ENCODE results near the gene BFSP2.

BFSP2 gene

GRCh38 chr3:133384331-133385027 is 15.4 kb upstream of the BFSP2 start:
- DNase-seq = no peak

GRCh38 chr3:133386876-133387275 is 13.0 kb upstream of the BFSP2 start:
- DNase-seq = no peak

GRCh38 chr3:133387341-133387740 is 12.5 kb upstream of the BFSP2 start:
- DNase-seq = no peak

- DNase-seq = no peak
These were observed 11.0 kb upstream of the BFSP2 start for GRCh38 chr3:133388696-133389395.

- no peak for DNase-seq
These were observed 9.1 kb upstream of the BFSP2 start for GRCh38 chr3:133390715-133391114.

- no peak for DNase-seq
These were observed 6.7 kb upstream of the BFSP2 start for GRCh38 chr3:133393204-133393603.

- DNase-seq = no peak
These were observed 6.0 kb upstream of the BFSP2 start for GRCh38 chr3:133393691-133394474.

GRCh38 chr3:133394561-133395311 is 5.1 kb upstream of the BFSP2 start:
- DNase-seq = no peak

- no peak for DNase-seq
These were observed 3.0 kb upstream of the BFSP2 start for GRCh38 chr3:133396906-133397305.

- DNase-seq = no peak
These were observed 1.7 kb downstream of the BFSP2 start for GRCh38 chr3:133401374-133402135.

- no peak for DNase-seq
These were observed 5.1 kb downstream of the BFSP2 start for GRCh38 chr3:133404920-133405319.

- no peak for DNase-seq
These were observed 8.5 kb downstream of the BFSP2 start for GRCh38 chr3:133408366-133408765.

- DNase-seq = no peak
These were observed 9.1 kb downstream of the BFSP2 start for GRCh38 chr3:133408961-133409360.

- DNase-seq = no peak
These were observed 10.5 kb downstream of the BFSP2 start for GRCh38 chr3:133410191-133410892.

GRCh38 chr3:133412183-133413132 is 12.6 kb downstream of the BFSP2 start:
- no peak for DNase-seq

- no peak for DNase-seq
These were observed 13.5 kb downstream of the BFSP2 start for GRCh38 chr3:133413161-133414020.

GRCh38 chr3:133414021-133414392 is 14.2 kb downstream of the BFSP2 start:
- no peak for DNase-seq

GRCh38 chr3:133418361-133418760 is 18.5 kb downstream of the BFSP2 start:
- DNase-seq = no peak

GRCh38 chr3:133419151-133419909 is 19.5 kb downstream of the BFSP2 start:
- DNase-seq = no peak

Measured in cortex of kidney (tissue), 1 donor.